Stimulated activated CD8-positive, alpha-beta memory T cell treated with anti-CD3 and anti-CD28 coated beads, Interleukin-2, amount 100 ng/mL, for 1 hour (primary cell): ENCODE measurements around the gene LRCH1.
"Not testable (repeated sequence)": the region's sequence is repeated elsewhere in the genome, so short reads cannot be mapped to it uniquely, and the experiment has no call there.

Experiments
- DNase-seq, 2 donors: peaks; one replicate each; pipeline ENCODE4 v3.0.0-alpha.2; 2020; ENCODE audit warnings: low read depth in 2 of 2

LRCH1 gene

GRCh38 chr13:46552889-46553520, at the start of gene LRCH1:
LRCH1 (plus strand) TSS chr13:46553170; CDS start chr13:46553397, 227 bp downstream.
- DNase-seq: peak; percentile 64 to 76

GRCh38 chr13:46504036-46504435, 48.9 kb upstream of the LRCH1 start:
- no peak for DNase-seq

DNA sequence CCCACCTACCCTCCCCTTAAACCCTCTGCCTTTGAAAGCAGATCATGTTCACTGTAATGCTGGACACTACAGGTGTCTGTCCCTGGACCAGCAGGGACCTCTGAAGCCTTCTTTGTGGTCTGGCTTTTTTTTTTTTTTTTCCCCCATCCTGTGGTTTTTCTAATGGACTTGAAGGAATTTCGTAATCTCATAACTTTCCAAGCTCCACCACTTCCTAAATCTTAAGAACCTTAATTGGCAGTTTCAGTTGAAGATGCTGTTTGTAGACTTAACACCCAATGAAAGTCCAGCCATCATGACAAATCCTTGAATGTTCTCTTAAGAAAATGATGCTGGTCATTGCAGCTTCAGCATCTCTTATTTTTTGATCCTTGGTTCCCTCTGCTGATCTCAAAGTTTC, 45.0 kb upstream of the LRCH1 start:
- no peak for DNase-seq

GRCh38 chr13:46509981-46510380, 43.0 kb upstream of the LRCH1 start:
- no peak for DNase-seq

DNA sequence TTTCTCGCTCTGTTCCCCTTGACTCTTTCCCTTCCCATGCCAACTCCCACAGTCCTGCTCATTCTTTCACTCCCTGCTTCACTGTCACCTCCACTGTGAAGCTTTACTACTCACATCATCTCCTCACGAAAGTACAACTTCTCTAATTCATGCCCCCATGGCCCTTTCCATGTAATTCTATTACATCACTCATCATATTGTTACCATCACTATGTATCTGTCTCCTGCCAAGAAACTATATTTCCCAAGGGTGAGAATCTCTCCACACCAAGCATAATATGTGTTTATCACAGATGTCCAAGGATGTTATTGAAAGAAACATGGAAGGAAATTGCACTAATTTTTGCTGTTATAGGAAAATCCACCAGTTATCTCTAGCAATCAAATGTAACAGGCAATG, 37.2 kb upstream of the LRCH1 start:
- no peak for DNase-seq

- DNase-seq: no peak
Observed at GRCh38 chr13:46516599-46517338, 36.2 kb upstream of the LRCH1 start.

GRCh38 chr13:46517748-46518147, 35.2 kb upstream of the LRCH1 start:
- DNase-seq: not testable (repeated sequence)

DNA sequence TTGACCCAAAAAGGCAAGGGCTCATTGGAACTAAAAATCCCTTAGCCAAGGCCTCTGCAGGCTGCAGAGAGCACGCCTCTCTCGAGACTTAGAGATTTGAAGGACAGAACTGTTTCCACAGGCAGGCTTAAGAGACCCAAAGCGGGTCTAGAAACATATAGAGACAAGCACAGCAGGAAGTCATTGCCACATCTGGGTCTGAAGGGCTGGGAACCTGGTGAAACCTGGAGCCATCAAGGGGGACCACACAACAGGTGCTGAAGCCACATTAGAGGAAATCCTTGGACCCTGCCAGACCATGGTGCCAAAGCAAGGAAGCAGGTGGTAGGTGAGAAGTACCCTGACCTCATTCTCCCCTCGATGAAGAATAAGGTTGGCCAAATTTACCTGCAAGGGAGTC, 33.8 kb upstream of the LRCH1 start:
- DNase-seq: no peak

DNA sequence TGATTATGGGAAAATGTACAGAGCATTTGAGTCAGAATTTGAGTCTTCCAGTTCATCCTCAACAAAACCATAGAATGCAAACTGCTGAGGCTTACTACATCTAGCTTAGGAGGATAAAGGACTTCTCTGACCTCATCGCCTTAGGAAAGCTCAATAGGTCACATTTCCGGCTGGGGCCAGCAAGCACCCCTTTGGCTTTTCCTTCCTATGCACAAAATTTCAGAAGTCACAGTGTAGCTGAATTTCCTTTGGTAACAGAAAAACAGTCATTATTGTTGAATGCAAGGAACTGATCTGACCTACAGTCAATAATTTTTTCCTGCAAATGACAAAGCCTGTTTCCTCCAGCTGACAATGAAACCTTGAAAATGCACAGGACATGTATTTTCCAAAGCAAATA, 32.8 kb upstream of the LRCH1 start:
- DNase-seq: no peak

DNA sequence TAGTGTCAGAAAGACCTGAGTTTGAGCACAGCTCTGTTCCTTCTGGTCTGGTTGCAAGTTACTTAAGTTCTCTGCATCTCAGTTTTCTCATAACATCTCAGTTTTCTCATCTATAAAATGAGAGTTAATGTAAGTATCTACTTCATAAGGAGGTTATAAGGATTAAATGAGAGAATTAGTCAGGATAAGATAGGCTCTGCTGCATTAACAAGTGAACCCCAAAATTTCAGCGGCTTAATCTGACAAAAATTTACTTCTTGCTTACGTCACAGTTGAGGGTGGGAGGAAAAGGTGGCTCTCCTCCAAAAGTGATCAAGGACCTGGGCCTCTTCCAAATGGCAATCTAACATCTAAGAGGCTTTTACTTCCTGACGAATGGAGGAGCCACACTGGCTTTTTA, 31.5 kb upstream of the LRCH1 start:
- DNase-seq: no peak

- no peak for DNase-seq
Observed at GRCh38 chr13:46521921-46522747, 30.8 kb upstream of the LRCH1 start.

GRCh38 chr13:46522748-46523030, 30.3 kb upstream of the LRCH1 start:
- no peak for DNase-seq

DNA sequence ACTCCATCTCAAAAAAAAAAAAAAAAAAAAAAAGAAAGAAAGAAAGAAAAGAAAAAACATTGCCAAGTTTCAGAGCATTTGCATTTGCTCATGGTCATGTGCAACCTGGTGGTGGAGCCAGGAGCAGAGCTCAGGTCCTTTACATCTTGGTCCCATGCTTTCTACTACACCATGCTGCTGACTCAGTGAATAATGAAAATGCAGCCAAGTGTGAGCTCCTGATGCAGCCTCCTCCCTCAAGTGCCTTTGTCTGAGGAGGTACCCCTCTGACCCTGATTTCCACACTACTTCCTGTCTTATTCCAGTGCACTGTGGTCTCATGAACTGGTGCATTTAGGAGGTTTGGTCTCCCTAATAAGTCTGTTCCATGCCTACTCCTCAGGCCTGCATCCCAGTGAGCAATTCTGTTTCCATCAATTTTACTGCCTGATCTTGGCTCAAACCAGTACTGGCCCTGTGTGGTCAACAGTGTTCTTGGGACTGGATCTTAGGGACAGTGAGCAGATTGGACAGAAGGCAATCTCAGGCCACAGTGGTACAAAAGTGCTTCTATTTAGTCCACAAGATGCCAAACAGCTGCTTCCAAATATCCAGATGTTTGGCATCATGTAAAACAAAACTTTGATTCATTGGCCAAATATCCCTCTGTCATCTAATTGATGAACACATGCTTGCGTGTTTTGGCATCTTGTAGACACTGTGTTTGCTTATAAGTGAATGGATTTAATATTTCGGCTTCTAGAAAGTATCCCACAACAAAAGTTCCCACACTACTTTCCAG, 28.8 kb upstream of the LRCH1 start:
- no peak for DNase-seq

- no peak for DNase-seq
Observed at GRCh38 chr13:46526100-46526735, 26.8 kb upstream of the LRCH1 start.

DNA sequence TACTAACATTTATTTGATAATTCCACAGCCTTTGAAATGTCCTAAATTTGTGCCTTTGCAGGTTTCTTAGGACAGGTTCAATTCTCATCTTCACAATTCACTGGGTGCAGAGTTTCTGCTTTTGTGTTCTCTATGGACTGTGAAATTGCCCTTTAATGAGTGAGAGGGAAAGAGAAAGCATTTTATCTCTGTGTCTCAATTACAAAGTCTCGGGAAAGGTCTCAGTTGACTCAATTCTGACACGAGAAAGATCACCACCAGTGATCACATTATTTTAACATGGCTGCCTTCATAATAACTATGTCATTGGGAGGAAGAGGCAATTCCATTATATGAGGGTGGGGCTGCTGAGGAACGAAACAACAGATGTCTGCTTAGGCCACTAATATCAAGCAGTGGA, 26.2 kb upstream of the LRCH1 start:
- no peak for DNase-seq

DNA sequence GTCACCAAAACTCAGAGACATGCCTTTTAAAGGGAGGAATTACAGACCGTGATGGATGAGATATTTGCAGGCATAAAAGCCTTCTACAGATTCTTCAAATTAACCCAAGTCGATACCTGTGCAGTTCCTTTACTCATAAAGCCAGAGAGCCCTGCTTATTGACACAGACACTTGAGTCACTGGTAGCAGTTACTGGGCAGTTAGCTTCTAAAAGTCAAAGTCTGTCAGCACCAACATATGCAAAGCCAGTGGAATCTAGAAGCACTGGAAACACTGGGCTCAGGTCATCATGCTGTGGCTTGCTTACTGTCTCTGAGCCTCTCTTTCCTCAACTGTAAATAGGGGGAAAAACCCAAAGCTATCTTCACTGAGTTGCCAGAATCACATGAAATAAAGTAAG, 25.7 kb upstream of the LRCH1 start:
- DNase-seq: no peak

GRCh38 chr13:46529216-46529919, 23.6 kb upstream of the LRCH1 start:
- no peak for DNase-seq

- no peak for DNase-seq
Observed at GRCh38 chr13:46530084-46530935, 22.7 kb upstream of the LRCH1 start.

DNA sequence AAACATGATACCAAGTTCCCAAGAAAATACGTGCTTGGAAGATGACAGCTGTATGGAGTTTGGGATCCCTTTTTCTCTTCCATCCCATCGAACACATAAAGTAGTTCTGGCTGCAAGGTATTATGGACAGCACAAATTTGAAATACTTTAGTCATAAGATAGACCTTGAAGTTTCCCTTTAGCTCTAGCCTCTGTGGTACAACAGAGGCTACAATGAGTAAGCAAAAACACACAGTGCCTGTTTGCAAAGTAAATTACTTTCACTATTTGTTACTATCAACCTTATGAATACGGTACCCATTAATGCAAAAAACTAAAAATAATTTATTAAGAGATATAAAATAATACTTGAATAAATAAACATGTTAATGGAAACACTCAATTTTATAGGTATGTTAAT, 21.0 kb upstream of the LRCH1 start:
- no peak for DNase-seq

DNA sequence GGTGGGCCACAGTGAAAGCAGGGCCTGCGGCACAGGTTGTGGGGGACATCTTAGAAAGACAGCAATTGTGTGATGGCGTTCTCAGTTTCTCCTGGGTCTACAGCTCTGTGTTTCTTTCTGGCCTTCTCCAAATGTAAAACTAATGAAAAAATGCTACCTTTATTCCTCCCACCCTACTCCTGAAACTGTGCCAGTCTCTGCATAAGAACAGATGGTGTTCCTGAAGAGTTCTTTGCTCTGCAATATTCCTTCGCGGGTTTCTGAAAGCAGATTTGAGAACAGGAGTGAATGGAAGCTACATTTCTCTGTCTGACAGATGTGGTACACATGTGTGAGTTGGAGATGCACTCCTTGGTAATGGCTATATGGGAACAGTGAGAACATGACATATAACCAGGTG, 18.0 kb upstream of the LRCH1 start:
- DNase-seq: no peak
